ENCODE measurements around the gene LMBR1L. TPM values are rescaled to one million over a fixed set of nuclear protein-coding genes. Genes with fewer than 3 reads are reported as not detected.

Gene LMBR1L
- total RNA-seq, 5 donors from 2014 or later (not counting 1 experiment from before 2014, with no cell fraction given): 159 to 302 (median 224) TPM

DNA sequence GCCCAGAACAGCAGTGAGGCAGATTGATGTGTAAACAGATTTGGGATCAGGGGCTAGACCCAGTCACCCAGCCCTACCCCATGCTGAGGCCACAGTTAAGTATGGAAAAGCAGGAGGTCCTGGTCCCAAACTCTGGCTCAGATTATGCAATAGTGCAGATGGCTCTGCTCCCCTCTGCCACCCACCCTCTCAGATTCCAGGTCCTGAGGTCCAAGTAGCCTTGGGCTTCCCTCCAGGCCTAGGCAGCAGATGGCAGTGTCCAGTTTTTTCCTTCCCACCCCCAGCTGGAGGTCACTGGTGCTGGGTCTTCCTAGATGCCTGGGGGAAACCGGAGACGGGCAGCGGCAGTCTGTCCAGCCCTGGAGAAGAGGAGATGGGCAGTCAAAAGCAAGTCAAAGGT lies 13.3 kb downstream of the LMBR1L start:
- H3K27ac Mint-ChIP-seq: no peak overlapping the region
- no peak overlapping the region for H3K4me3 Mint-ChIP-seq
- peaks cover 0 to 27% of the 10 kb centered on the region in 2 experiments for H3K27me3 ChIP-seq (replicated peaks in 1 of 2; ENCODE audit: control insufficient read depth in 2 of 2, extremely low read depth in 1 of 2, insufficient read depth in 2 of 2, low read length in 1 of 2)
- no peaks in the 10 kb centered on the region for H3K9me3 Mint-ChIP-seq
- H3K36me3 ChIP-seq (ENCODE audit: control insufficient read depth in 2 of 2, extremely low read depth in 1 of 2, insufficient read depth in 1 of 2, low read length in 1 of 2): peaks cover 19 to 51% of the 10 kb centered on the region in 2 donors
- no peak overlapping the region for H3K4me3 ChIP-seq (ENCODE audit: control insufficient read depth in 1 of 2, extremely low read depth in 1 of 2, low read length in 1 of 2)
- ChIA-PET CTCF (interaction anchor here (1.2 to 2.1 kb wide), 4 partner anchors 9 to 34 kb away, joined by 5 to 11 read pairs (median 6); partner anchors contain the start of gene TUBA1B (in 1 of the 2)), POLR2A (no interaction called here)
- peaks cover 20 to 25% of the 10 kb centered on the region in 2 donors for H3K27me3 Mint-ChIP-seq
- no peak for DNase-seq
- H3K36me3 Mint-ChIP-seq: peaks cover 44% of the 10 kb centered on the region
- no peak overlapping the region for H3K27ac ChIP-seq (ENCODE audit: low read length)
- H3K4me1 Mint-ChIP-seq: peaks cover 9 to 25% (median 16%) of the 10 kb centered on the region in 3 donors
- no CpG with 5 or more reads among the region's 3 CpGs for WGBS (ENCODE audit: insufficient coverage)
- peaks cover 0 to 14% of the 10 kb centered on the region in 2 experiments for H3K4me1 ChIP-seq (ENCODE audit: control insufficient read depth in 1 of 2, extremely low read depth in 1 of 2, insufficient read depth in 2 of 2, low read length in 2 of 2)
- ATAC-seq (replicated peaks in 1 of 4): no peak
- H3K9me3 ChIP-seq: no peaks in the 10 kb centered on the region

DNA sequence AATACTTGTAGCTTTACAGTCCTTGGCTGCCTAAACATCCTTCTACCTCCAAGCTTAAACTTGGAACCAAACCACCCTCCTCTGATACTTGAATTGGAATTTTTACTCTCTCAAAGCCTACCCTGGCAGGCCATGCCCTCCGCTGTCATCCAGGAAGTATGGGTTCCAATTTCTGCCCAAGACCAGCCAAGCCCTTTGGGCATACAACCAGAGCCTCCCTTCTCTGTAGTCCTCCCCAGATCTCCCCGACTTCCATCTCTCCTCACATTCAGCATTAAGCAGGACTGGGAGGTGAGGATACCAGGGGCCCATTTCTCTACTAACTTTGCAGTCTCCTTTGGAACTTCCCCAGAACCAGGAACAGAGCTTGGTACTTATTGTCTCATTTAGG lies 15.7 kb downstream of the LMBR1L start:
- Mint-ChIP-seq H3K4me1 (peaks cover 29 to 47% (median 39%) of the 10 kb centered on the region in 3 donors), H3K36me3 (peaks cover 24% of the 10 kb centered on the region), H3K4me3 (peak overlapping the region in 1 of 3 donors; percentile 30), H3K27me3 (peaks cover 38 to 48% of the 10 kb centered on the region in 2 donors), H3K27ac (no peak overlapping the region), H3K9me3 (no peaks in the 10 kb centered on the region)
- peaks cover 10 to 27% of the 10 kb centered on the region in 2 donors for H3K36me3 ChIP-seq (ENCODE audit: control insufficient read depth in 2 of 2, extremely low read depth in 1 of 2, insufficient read depth in 1 of 2, low read length in 1 of 2)
- no peak for ATAC-seq (replicated peaks in 1 of 4)
- ChIA-PET POLR2A (interaction anchor here in 1 of 2 donors (1.1 kb wide), 1 partner anchor 24 kb away, joined by 3 read pairs; no protein-coding TSS in a partner anchor), CTCF (interaction anchor here (0.5 to 6.5 kb wide), 8 partner anchors 9 to 140 kb away, joined by 3 to 37 read pairs (median 3); partner anchors contain the start of gene LMBR1L (in 1 of the 2))
- WGBS (ENCODE audit: insufficient coverage): 100% methylated on average over 1 of the region's 2 CpGs
- H3K27me3 ChIP-seq (replicated peaks in 1 of 2; ENCODE audit: control insufficient read depth in 2 of 2, extremely low read depth in 1 of 2, insufficient read depth in 2 of 2, low read length in 1 of 2): peaks cover 4 to 51% of the 10 kb centered on the region in 2 experiments
- no peak for DNase-seq
- H3K4me1 ChIP-seq (ENCODE audit: control insufficient read depth in 1 of 2, extremely low read depth in 1 of 2, insufficient read depth in 2 of 2, low read length in 2 of 2): peaks cover 6 to 39% of the 10 kb centered on the region in 2 experiments
- no peaks in the 10 kb centered on the region for H3K9me3 ChIP-seq
- no peak overlapping the region for H3K27ac ChIP-seq (ENCODE audit: low read length)
- no peak overlapping the region for H3K4me3 ChIP-seq (ENCODE audit: control insufficient read depth in 1 of 2, extremely low read depth in 1 of 2, low read length in 1 of 2)

DNA sequence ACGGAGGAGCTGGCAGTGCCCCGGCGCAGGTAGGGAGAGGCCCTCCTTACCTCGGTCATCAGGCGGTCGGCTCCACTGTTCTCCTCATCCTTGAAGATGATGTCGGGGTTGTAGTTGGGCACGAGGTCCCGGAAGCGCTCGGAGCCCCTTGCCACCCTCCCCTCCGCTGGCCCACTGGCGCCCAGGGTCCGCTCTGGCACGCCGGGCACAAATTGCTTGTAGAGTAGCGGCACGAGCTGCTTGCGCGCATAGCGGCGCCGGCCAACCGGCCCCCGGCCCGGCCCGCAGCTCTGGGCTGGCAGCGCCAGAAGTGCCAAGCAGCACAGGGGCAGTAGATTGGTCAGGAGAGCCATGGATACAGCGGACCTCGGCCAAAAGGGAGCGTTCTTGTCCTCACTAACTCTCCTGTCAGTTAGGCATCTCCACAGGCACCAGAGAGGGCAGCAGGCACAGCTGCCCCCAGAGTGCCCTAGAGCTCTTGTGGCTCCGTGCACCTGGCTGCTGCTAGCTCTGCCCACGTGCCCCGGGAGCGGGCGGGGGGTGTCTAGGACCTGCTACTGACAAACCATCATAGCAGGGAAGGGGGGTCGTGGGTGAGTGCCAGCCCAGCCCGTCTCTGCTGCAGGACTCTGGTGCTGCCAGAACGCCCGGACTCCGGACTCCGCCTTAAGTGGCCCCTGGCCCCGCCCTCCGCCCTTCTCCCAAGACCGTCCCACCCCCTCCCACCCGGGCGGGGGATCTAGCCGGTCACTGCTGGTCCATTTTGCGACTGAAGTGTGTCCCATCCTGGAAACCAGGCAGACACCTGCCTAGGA lies 16.3 kb downstream of the LMBR1L start, which contains the start of gene DHH:
Gene DHH, minus strand, starts transcription at position 642 of the 815 bp plus-strand sequence. Its CDS starts 289 bp downstream, at position 353.
- Mint-ChIP-seq H3K4me1 (peaks cover 29 to 51% (median 41%) of the 10 kb centered on the region in 3 donors), H3K27me3 (peaks cover 38 to 52% of the 10 kb centered on the region in 2 donors), H3K4me3 (peak within 1 kb of the TSS in 1 of 3 donors; percentile 40), H3K27ac (no peak within 1 kb of the TSS), H3K9me3 (no peaks in the 10 kb centered on the region), H3K36me3 (peaks cover 19% of the 10 kb centered on the region)
- ATAC-seq (replicated peaks in 1 of 4) (peak in 2 of 4 experiments; percentile 12 to 13), DNase-seq (peak in 1 of 35 experiments; percentile 13)
- ChIA-PET CTCF (interaction anchor here (0.7 to 6.5 kb wide), 9 partner anchors 9 to 141 kb away, joined by 3 to 37 read pairs (median 3); partner anchors contain the start of gene LMBR1L (in 1 of the 2)), POLR2A (interaction anchor here (0.6 to 1.1 kb wide), 3 partner anchors 9 to 23 kb away, joined by 3 to 10 read pairs (median 3); no protein-coding TSS in a partner anchor)
- H3K27ac ChIP-seq (ENCODE audit: low read length): no peak within 1 kb of the TSS
- 5% methylated on average over 41 of the region's 49 CpGs for WGBS (ENCODE audit: insufficient coverage)
- peaks cover 7 to 22% of the 10 kb centered on the region in 2 donors for H3K36me3 ChIP-seq (ENCODE audit: control insufficient read depth in 2 of 2, extremely low read depth in 1 of 2, insufficient read depth in 1 of 2, low read length in 1 of 2)
- H3K27me3 ChIP-seq (replicated peaks in 1 of 2; ENCODE audit: control insufficient read depth in 2 of 2, extremely low read depth in 1 of 2, insufficient read depth in 2 of 2, low read length in 1 of 2): peaks cover 6 to 57% of the 10 kb centered on the region in 2 experiments
- H3K9me3 ChIP-seq: no peaks in the 10 kb centered on the region
- peaks cover 8 to 45% of the 10 kb centered on the region in 2 experiments for H3K4me1 ChIP-seq (ENCODE audit: control insufficient read depth in 1 of 2, extremely low read depth in 1 of 2, insufficient read depth in 2 of 2, low read length in 2 of 2)
- H3K4me3 ChIP-seq (ENCODE audit: control insufficient read depth in 1 of 2, extremely low read depth in 1 of 2, low read length in 1 of 2): peak within 1 kb of the TSS in 1 of 2 donors; percentile 11

DNA sequence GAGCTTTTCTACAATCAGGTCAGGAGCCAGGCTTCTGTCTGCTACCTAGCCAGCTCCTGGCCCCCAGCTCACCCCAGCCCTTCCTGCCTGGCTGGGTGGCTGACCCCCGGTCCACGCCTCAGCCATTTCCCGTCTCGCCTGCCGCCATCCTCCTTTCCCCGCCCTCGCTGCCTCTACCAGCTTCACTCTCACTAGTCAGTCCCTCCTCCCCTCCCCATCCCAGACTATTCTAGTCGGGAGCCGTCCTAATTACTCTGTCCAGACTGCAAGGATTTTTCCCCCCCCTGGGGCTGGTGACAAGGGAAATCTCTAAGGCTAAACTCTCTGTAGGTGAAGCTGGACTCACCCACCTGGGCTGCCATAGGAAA lies 16.9 kb downstream of the LMBR1L start:
- H3K9me3 Mint-ChIP-seq: no peaks in the 10 kb centered on the region

DNA sequence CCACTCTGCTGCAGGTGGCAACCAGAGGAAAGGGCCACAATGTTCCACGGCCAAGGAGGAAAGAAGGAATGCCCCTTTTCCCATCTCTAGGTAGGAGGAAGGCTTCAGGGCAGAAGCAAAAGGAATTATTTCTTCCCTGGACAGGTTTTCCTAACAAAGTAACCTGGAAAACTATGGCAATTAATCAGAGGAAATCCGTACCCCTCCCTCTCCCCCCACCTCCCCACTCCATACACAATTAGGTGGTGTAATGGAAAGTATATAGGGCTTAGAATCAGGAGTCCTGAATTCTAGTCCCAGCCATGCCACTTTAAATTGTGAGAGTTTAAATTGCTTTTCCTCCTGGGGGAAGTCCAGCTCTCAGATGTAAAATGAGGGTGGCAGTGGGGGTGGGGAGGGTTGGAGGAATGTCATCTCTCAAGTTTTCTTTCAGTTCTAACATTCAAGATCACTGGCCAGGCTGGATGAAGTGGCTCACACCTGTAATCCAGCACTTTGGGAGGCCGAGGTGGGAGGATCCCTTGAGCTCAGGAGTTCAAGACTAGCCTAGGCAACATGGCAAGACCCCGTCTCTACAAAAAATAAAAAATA lies 17.7 kb downstream of the LMBR1L start:
- Mint-ChIP-seq H3K27me3 (peaks cover 38 to 64% of the 10 kb centered on the region in 2 donors), H3K27ac (no peak overlapping the region), H3K36me3 (peaks cover 15% of the 10 kb centered on the region), H3K9me3 (no peaks in the 10 kb centered on the region), H3K4me3 (no peak overlapping the region), H3K4me1 (peaks cover 36 to 62% (median 50%) of the 10 kb centered on the region in 3 donors)
- ChIA-PET CTCF (interaction anchor here (0.6 to 6.5 kb wide), 5 partner anchors 7 to 673 kb away, joined by 3 to 37 read pairs (median 4); partner anchors contain the start of gene LMBR1L (in 1 of the 2)), POLR2A (interaction anchor here in 1 of 2 donors (1.5 kb wide), 1 partner anchor 13 kb away, joined by 3 read pairs; no protein-coding TSS in a partner anchor)
- peaks cover 5 to 13% of the 10 kb centered on the region in 2 donors for H3K36me3 ChIP-seq (ENCODE audit: control insufficient read depth in 2 of 2, extremely low read depth in 1 of 2, insufficient read depth in 1 of 2, low read length in 1 of 2)
- H3K9me3 ChIP-seq: no peaks in the 10 kb centered on the region
- no peak for DNase-seq
- H3K27me3 ChIP-seq (replicated peaks in 1 of 2; ENCODE audit: control insufficient read depth in 2 of 2, extremely low read depth in 1 of 2, insufficient read depth in 2 of 2, low read length in 1 of 2): peaks cover 12 to 71% of the 10 kb centered on the region in 2 experiments
- ATAC-seq (replicated peaks in 1 of 4): no peak
- H3K27ac ChIP-seq (ENCODE audit: low read length): no peak overlapping the region
- H3K4me1 ChIP-seq (ENCODE audit: control insufficient read depth in 1 of 2, extremely low read depth in 1 of 2, insufficient read depth in 2 of 2, low read length in 2 of 2): peaks cover 8 to 59% of the 10 kb centered on the region in 2 experiments
- H3K4me3 ChIP-seq (ENCODE audit: control insufficient read depth in 1 of 2, extremely low read depth in 1 of 2, low read length in 1 of 2): no peak overlapping the region
- WGBS (ENCODE audit: insufficient coverage): 40% methylated on average over 1 of the region's 4 CpGs

More for the DNA sequence above, 16.9 kb downstream of the LMBR1L start:
- Histone ChIP-seq H3K4me3 (ENCODE audit: control insufficient read depth in 1 of 2, extremely low read depth in 1 of 2, low read length in 1 of 2) (no peak overlapping the region), H3K4me1 (ENCODE audit: control insufficient read depth in 1 of 2, extremely low read depth in 1 of 2, insufficient read depth in 2 of 2, low read length in 2 of 2) (peaks cover 8 to 51% of the 10 kb centered on the region in 2 experiments), H3K36me3 (ENCODE audit: control insufficient read depth in 2 of 2, extremely low read depth in 1 of 2, insufficient read depth in 1 of 2, low read length in 1 of 2) (peaks cover 5 to 17% of the 10 kb centered on the region in 2 donors), H3K27ac (ENCODE audit: low read length) (no peak overlapping the region), H3K27me3 (replicated peaks in 1 of 2; ENCODE audit: control insufficient read depth in 2 of 2, extremely low read depth in 1 of 2, insufficient read depth in 2 of 2, low read length in 1 of 2) (peaks cover 10 to 63% of the 10 kb centered on the region in 2 experiments), H3K9me3 (no peaks in the 10 kb centered on the region)
- Mint-ChIP-seq H3K36me3 (peaks cover 19% of the 10 kb centered on the region), H3K4me1 (peaks cover 29 to 53% (median 41%) of the 10 kb centered on the region in 3 donors), H3K27me3 (peaks cover 38 to 57% of the 10 kb centered on the region in 2 donors), H3K4me3 (peak overlapping the region in 1 of 3 donors; percentile 40), H3K27ac (no peak overlapping the region)
- ChIA-PET POLR2A (interaction anchor here in 1 of 2 donors (0.5 to 1.1 kb wide), 3 partner anchors 10 to 72 kb away, joined by 3 read pairs; no protein-coding TSS in a partner anchor), CTCF (interaction anchor here (0.9 to 6.5 kb wide), 6 partner anchors 10 to 141 kb away, joined by 3 to 37 read pairs (median 3); partner anchors contain the start of gene LMBR1L (in 1 of the 2))
- DNase-seq: no peak
- no peak for ATAC-seq (replicated peaks in 1 of 4)
- 0% methylated on average over 7 of the region's 9 CpGs for WGBS (ENCODE audit: insufficient coverage)
